Stimulated activated CD4-positive, alpha-beta T cell treated with anti-CD3 and anti-CD28 coated beads, Interleukin-4, amount 100 ng/mL, for 1 hour (primary cell): ENCODE measurements around the gene DGKB.

Experiments used
- DNase-seq: peaks from one replicate; pipeline ENCODE4 v3.0.0-alpha.2; 2020

DGKB gene

DNA sequence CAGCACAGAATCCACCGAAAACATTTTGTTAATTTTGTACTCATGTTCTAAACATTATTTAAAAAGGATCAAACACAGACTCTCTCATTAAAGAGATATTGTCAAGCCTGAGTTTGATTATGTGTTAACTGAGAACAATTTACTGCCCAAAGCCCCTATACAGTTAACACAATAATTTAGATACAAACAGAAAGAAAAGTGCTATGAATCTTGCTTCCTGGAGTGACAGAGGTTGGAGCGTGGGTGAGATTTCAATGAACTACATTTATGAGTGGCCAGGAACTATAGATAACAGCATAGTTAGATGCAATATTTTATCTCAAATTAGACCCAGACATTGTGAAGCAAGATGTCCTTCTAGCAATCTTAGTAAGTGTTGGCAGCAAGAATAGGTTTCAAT is 464.2 kb downstream of the DGKB start:
- DNase-seq, result no peak

DNA sequence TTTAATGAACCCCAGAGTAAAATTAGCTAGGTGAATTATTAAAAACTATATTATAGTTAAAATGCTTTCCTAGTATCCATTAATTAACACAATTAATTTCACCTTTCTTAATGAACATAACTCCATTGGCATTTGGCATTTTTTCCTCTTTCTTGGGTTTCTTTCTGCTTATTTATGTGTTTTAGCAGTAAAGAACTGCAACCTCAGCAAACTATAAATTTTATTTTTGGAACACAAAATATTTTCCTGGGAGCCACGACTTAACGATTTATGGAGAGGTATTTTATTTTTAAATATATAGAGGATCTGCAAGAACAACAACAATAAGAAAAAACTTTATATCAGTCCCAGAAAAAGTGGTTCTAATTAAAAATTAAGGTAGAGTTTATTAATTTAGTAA is 465.7 kb downstream of the DGKB start:
- no peak for DNase-seq

DNA sequence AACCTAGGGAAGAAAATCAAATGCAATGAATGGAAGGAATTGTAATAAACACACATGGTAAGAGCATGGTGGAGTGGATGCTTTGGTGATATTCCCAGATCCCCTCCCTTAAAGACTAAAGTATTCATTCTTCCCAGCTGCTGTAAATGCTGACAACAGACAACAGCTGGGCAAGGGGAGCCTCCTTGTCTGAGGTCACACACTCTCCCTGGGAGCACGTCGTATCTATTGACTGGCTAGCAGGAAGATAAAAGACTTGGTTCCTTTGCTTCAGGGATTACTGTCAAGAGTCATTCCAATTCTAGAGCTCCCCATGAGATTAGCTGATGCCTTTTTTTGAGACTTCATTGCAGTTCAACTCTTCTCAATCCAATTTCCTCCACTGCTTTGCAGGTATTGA is 469.6 kb downstream of the DGKB start:
- no peak for DNase-seq

- no peak for DNase-seq
Measured at GRCh38 chr7:14430926-14431325, 471.6 kb downstream of the DGKB start.

DNA sequence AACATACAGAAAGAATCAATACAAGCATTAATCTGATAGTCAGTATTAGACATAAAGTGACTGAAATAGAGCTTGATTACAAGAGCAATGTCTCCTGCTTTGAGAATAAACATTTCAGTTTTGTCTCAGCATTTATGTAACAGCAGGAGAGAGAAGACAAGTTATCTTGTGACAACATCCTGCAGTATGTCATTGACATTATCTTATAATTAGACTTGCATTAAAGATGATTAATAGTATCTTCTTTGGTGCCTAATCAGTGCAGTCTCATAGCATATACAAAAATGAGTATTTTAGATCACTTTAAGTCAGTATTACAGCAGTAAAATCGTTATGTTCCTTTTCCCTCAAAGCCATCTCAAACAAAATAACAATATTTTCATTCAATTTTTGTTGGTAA is 477.0 kb downstream of the DGKB start:
- DNase-seq, result no peak

DNA sequence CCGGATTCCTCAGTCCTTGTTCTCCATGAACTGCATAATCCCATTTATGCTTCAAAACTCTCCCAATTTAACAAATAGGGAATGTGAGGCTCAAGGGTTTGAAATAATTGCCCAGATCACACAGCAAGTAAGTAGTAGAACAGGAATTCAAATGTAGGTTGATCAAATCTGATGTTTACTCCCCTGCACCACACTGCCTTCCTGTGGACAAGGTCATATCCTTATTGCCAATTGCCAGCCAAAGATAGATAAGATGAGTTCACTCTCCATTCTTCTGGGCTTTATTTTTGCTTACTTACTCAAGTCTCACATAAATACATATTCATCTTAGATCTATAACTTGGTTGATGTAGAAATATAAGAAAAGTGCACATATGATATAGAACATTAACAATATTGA is 477.9 kb downstream of the DGKB start:
- DNase-seq, result no peak

- no peak for DNase-seq
Measured at GRCh38 chr7:14420768-14421167, 481.8 kb downstream of the DGKB start.

DNA sequence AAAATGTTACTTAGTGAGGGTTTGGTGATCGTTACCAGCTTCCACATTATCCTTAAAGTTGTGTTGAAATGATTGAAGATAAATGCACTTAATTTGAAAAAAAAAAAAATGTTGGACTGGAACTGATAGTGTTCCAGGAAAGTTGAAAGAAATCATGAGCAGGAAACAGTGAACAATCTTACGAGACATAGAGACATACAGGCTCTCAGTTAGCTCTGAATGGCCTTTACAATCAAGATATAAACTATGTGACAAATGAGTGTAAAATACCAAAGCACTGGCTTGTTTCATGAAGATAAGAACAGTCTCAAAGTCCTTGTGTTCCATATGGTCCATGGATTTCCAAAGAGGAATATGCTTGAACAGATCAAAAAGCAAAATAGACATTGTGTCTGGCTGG is 483.0 kb downstream of the DGKB start:
- no peak for DNase-seq

GRCh38 chr7:14418633-14419032 is 483.9 kb downstream of the DGKB start:
- no peak for DNase-seq

GRCh38 chr7:14414274-14414986 is 488.1 kb downstream of the DGKB start:
- DNase-seq, result no peak

GRCh38 chr7:14407246-14408015 is 495.1 kb downstream of the DGKB start:
- DNase-seq, result no peak

DNA sequence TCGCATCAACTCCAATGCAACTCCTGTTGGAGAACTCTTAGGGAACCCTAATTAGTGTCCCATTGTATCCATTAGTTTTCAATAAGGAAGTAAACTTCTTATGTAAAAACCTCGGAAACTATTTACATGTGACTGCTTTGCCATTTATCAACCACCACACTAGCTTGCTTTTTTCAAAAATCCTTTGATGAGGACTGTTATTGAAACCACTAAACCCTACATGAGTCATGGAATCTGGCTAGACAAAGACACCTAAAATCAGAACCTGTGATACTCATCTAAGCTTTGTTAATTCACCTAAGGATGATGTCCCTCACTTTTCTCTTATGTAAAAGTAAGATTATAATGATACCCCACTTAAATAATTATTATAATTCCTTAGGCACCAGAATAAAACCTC is 499.0 kb downstream of the DGKB start:
- DNase-seq, result no peak

DNA sequence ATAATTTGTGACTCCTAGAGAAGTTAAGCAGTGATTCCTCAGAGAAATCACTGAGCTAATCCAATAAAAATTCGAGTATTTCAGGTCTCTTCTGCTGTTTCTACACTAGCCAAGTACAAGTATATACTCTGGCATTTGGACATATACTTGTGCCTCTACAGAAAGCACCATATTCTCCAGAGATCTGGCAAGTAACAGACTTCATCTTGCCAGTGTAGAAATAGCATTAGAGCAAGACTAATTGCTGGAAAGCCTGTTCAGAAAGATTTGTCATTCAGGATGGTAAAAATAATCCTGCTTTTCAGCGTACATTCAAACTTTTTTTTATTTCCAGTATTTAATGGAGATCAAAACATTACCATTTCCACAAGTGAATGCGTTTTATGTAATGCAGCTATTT is 502.3 kb downstream of the DGKB start:
- DNase-seq, result no peak

DNA sequence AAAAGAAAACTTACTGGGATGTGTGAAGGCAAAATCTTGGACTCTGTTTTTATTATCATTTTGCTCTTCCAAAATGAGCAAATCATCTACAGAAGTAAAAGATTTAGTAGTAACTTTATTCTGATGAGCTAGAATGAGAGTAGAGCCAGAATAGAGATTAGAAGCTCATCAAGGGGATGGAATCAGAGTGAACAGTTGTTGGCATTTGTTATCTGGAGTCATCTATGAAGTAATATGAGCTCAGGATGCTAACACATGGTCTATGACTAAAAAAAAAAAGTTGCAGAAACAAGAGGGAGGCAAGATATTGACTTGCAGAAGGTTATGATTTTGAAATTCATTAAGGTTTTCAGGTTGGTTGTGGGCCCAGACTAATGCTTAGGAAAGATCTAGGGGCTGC is 504.0 kb downstream of the DGKB start:
- no peak for DNase-seq

DNA sequence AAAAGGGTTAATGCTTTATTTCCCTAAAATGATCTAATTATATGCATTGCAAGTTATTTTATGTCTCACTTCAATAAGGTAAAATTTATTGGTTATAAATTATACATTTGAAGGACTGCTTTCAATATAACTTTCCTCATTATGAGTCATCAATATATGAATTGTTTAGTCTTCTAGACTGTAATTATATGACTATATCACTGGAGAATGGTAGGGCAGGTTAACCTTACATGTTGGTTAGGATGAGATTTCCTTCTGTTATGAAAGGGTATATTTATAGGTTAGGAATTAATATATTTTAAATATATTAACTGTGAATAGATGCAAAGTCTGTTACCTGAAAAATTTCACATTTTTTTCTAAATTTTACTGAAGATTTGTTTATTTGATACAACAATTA is 506.7 kb downstream of the DGKB start:
- no peak for DNase-seq

- DNase-seq, result no peak
Measured at GRCh38 chr7:14394786-14395185, 507.8 kb downstream of the DGKB start.

DNA sequence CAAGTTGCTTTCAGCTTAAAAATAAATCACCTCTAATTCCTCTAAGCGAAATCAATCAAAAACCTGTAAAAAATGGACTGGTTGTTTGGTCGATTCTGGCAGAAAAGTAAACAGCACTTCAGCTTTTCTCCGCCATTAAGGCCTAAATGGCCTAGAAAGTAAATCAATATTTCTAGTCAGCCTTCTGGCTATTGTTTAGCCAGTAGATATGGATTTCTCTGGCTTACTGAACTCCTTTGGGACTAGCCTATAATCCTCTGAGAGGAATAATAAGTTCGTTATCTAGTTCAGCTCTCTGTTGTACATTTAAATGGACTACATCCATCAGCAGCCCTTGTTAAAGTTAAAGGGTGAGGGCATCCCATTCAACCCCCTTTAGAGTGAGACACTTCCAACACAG is 513.0 kb downstream of the DGKB start:
- no peak for DNase-seq

GRCh38 chr7:14389181-14389591 is 513.4 kb downstream of the DGKB start:
- no peak for DNase-seq

- no peak for DNase-seq
Measured at GRCh38 chr7:14385074-14385473, 517.5 kb downstream of the DGKB start.

GRCh38 chr7:14381936-14382335 is 520.6 kb downstream of the DGKB start:
- no peak for DNase-seq

DNA sequence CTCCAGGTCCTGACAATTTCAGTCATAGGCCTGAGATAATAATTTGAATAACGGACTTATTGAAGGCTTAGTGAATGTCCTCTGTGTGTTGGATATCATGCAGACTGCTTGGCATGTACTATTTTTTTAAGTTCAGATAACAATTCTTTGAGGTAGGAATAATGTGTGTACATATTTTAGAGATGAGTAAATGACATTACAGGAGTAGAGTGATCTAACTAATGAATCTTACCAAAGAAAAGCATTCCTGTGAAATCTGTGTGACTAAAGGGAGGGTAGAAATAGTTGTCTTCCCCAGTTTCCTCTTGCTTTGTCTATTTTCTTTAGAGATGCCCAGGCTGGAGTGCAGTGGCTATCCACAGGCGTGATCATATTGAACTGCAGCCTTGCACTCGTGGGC is 521.2 kb downstream of the DGKB start:
- no peak for DNase-seq

DNA sequence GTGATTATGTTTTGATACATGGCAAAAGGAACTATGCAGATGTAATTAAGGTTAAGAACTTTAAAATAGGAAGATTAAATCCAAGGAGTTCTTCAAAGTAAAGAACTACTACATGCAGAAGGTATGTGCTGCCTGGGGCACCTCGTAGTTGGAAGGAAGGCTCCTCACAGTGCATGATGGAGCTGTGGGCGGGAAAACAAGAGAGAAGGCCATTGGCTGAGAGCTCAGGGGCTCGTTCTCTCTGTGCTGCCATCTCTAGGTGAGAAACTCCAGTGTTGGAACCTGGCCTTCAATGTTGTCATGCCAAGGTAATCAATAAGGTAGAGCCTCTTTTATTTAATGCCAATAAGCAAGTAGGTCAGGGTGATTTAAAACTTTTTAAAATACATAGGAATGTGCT is 521.7 kb downstream of the DGKB start:
- DNase-seq, result no peak

GRCh38 chr7:14377646-14378266 is 524.8 kb downstream of the DGKB start:
- no peak for DNase-seq

- DNase-seq, result no peak
Measured at GRCh38 chr7:14376711-14377110, 525.8 kb downstream of the DGKB start.
